ENCODE measurements around the gene RAD9A. TPM values are rescaled to one million over a fixed set of nuclear protein-coding genes. Genes with fewer than 3 reads are reported as not detected.

Gene RAD9A
- total RNA-seq = 7.0 and 8.8 TPM in 2 replicates

DNA sequence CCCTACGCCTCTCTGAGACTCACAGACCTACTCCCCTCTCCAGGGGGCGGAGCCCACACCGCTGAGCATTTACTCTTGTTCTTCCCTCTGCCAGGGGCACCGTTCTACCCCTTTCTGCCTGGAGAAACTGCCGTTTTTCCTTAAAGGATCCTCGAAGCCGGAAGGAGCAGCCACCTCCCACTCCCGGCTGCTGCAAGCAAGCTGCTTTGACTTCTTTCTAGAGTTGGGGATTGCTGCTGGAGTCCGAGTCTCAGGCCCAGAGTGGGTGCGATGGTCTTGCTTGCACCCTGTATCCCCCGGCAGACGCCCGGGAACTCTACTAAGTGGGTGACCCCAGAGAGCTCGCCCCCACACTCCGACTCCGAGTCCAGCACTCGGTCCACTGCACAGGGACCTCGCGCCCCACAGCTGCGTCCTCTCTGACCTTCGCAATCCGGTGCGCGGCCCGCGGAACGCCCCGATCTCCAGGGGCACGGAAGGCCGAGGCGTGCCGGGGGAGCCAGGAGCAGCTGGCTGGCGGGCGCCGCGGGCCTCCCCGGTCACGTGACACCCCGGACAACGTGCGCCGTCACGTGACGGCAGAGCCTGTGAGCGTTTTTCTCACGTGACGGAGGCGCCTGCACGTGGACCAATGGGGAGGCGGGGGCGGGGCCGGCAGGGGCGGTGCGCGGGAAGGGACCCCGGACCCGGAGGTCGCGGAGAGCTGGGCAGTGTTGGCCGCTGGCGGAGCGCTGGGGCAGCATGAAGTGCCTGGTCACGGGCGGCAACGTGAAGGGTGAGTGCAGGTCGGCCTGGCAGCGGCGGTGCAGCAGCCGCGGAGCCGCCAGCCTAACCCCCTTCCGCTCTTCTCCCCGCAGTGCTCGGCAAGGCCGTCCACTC lies at the start of gene RAD9A:
TSS of gene RAD9A (plus strand) at position 683 of the 879 bp plus-strand sequence. CDS start at position 742, 59 bp downstream.

GRCh38 chr11:67353317-67354074 lies 38.3 kb upstream of the RAD9A start, which contains the start of gene POLD4:
POLD4 (minus strand) TSS chr11:67353546; CDS start chr11:67353399, 147 bp downstream.

DNA sequence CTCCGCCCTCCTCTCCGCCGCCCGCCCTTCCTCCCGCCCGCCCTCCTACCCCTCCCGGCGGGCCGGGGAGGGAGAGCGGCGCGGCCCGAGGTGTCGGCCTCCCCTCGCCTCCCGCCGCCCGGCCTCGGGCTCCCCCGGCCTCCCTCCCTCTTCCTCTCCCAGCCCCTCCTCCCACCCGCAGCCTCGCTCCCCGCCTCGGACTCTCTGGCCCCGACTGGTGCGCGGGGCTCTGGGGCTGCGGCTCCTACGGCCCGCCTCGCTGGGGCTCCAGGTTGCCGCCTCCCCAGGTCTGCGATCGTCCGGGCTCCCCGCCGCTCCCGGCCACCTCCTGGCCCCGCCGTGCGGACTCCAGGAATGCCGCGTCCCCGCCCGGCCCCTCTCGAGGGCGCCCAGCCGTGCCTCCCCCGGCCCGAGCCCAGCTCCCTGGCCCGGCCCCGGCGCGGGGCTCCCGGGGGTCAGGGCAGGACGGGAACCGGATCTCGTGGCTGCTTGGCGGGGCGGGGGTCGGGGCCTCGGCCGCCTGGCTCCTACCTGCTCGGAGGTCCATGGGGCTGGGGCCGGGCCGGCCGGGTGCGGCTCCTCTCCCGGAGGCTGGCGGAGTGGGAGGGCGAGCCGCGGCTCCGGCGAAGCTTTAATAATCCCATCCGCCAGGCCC lies 18.7 kb upstream of the RAD9A start, which contains the start of gene CLCF1:
TSS of gene CLCF1 (minus strand) at position 606 of the 655 bp plus-strand sequence. CDS start at position 547, 59 bp downstream.

GRCh38 chr11:67401495-67402191 lies 9.9 kb downstream of the RAD9A start, which contains the start of gene PPP1CA:
PPP1CA (minus strand) TSS chr11:67401858; CDS start chr11:67401782, 76 bp downstream.

GRCh38 chr11:67415501-67416304 lies 23.9 kb downstream of the RAD9A start, which contains the start of gene CARNS1:
CARNS1 (plus strand) TSS chr11:67415678; CDS start chr11:67416200, 522 bp downstream.

DNA sequence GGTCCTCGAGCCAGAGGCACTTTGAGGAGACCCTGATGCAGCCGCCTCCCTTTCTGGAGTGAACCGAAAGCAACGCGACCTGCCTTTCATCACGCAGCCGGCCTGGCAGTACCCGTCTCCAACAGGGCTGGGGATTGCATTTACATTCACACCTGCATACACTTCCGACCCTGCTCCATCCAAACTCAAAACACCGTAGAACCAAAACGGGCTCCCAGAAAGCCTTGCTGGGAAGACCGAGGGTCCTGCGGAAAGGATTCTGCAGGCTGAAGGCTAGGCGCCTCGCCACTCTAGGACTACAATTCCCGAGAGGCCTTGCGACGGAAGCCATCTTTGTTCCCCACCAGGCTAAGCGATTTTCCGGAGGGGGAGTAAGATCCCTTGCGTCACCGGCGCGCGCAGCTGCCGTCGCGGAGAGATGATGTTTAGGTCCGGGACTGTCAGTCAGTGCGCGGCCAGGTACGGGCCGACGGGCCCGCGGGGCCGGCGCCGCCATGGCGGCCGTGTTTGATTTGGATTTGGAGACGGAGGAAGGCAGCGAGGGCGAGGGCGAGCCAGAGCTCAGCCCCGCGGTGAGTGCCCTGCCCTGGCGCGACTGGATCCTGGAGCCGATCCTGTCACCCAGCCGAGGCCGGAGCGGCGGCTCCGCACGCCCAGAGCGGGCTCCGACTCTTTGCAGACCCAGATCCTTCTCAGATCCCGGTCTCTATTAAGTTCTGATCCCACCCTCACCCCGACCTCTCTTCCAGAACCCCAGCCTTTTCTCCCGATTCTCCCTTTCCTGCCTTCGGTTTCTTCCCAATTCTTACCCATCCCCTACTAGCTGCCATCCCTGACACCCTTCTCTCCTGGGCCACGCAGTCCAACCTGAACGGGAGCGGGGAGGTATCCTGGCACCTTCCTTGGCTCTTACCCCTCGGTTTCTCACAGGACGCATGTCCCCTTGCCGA lies 36.5 kb downstream of the RAD9A start, which contains the start of gene RPS6KB2:
TSS of gene RPS6KB2 (plus strand) at position 443 of the 950 bp plus-strand sequence. CDS start at position 495, 52 bp downstream.

DNA sequence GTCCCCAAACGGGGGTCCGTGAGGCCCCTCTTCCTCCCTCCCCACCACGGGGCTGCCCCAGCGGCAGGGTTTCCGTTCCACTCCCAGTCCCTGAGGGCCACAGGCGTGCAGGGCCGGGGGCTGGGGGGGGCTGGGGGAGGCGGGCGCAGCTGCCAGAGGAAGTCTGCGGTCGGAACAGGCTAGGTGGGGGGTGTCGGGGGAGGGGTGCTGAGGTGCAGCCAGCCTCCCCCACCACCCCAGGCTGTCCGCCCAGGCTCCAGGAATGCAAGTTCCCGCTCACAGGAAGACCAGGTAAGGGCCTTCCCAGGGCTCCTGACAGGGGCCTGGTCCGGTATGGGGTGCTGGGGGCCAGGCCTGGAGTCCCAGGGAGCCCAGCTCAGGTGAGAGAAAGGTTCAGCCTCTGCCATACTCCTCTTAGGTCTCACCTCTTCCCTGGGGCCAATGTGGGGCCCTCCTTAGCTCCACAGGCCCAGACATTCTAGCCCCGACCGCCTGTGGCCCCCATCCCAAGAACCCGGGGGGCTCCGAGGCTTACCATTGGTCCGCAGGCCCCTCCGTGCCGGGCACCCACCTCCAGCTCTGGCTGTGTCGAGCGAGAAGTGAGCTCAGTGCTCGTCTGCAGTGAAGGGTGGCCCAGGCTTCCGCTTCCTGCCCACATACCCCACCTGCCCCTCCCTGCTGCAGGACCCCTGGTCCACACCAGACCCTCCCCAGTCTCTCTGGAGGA lies 45.5 kb downstream of the RAD9A start, which contains the start of gene PTPRCAP:
TSS of gene PTPRCAP (minus strand) at position 601 of the 727 bp plus-strand sequence. CDS start at position 538, 63 bp downstream.

Other genes with a start within 250 kb of the RAD9A start
- gene GRK2, start 125.5 kb upstream of the RAD9A start, total RNA-seq = 22.0 and 28.4 TPM in 2 replicates
- gene ANKRD13D, start 102.7 kb upstream of the RAD9A start, total RNA-seq = 18.2 and 20.6 TPM in 2 replicates
- 11.3 and 54.7 TPM in 2 replicates for gene SSH3, start 88.5 kb upstream of the RAD9A start, total RNA-seq
- gene POLD4, start 38.4 kb upstream of the RAD9A start, total RNA-seq = 154 and 170 TPM in 2 replicates
- 5.5 and 12.0 TPM in 2 replicates for gene CLCF1, start 18.4 kb upstream of the RAD9A start, total RNA-seq
- 103 and 165 TPM in 2 replicates for gene PPP1CA, start 9.9 kb downstream of the RAD9A start, total RNA-seq
- gene TBC1D10C, start 12.1 kb downstream of the RAD9A start, total RNA-seq = not detected in 2 replicates
- gene CARNS1, start 23.7 kb downstream of the RAD9A start, total RNA-seq = 0.51 and 2.0 TPM in 2 replicates
- 31.0 and 43.7 TPM in 2 replicates for gene RPS6KB2, start 36.5 kb downstream of the RAD9A start, total RNA-seq
- gene PTPRCAP, start 45.7 kb downstream of the RAD9A start, total RNA-seq = 0.93 TPM in 1 of 2 replicates, not detected in the other
- gene CORO1B, start 51.5 kb downstream of the RAD9A start, total RNA-seq = 86.4 and 106 TPM in 2 replicates
- gene GPR152, start 60.7 kb downstream of the RAD9A start, total RNA-seq = not detected in 2 replicates
- gene CABP4, start 63.4 kb downstream of the RAD9A start, total RNA-seq = not detected in 2 replicates
- 36.2 and 53.2 TPM in 2 replicates for gene TMEM134, start 77.3 kb downstream of the RAD9A start, total RNA-seq
- gene AIP, start 91.0 kb downstream of the RAD9A start, total RNA-seq = 67.8 and 68.7 TPM in 2 replicates
- gene PITPNM1, start 113.4 kb downstream of the RAD9A start, total RNA-seq = 13.4 and 43.6 TPM in 2 replicates
- 26.0 and 47.0 TPM in 2 replicates for gene CDK2AP2, start 116.2 kb downstream of the RAD9A start, total RNA-seq
- gene CABP2, start 131.5 kb downstream of the RAD9A start, total RNA-seq = not detected in 2 replicates
- gene GSTP1, start 191.8 kb downstream of the RAD9A start, total RNA-seq = 1,049 and 1,088 TPM in 2 replicates
- 122 and 174 TPM in 2 replicates for gene NDUFV1, start 214.9 kb downstream of the RAD9A start, total RNA-seq
- 10.0 and 19.4 TPM in 2 replicates for gene NUDT8, start 238.0 kb downstream of the RAD9A start, total RNA-seq
- gene TBX10, start 247.8 kb downstream of the RAD9A start, total RNA-seq = not detected in 2 replicates